Fibroblast of the aortic adventitia (primary cell): ENCODE measurements around the gene CACNG3. TPM values are rescaled to one million over a fixed set of nuclear protein-coding genes. Genes with fewer than 3 reads are reported as not detected.

Experiments
- DNase-seq: peaks from one replicate; pipeline ENCODE4 v3.0.0-alpha.2; 2010; ENCODE audit warnings: low read depth
- H3K4me3 ChIP-seq: 2 replicates; pipeline ENCODE4 v1.5.1; 2011; ENCODE audit warnings: low read depth, mild to moderate bottlenecking, control low read depth, low read length, moderate library complexity
- CTCF ChIP-seq: IDR thresholded peaks from 2 replicates; pipeline ENCODE4 v1.5.1; 2011; ENCODE audit warnings: mild to moderate bottlenecking, low read length, control low read depth, inconsistent platforms; ENCODE audit not compliant: insufficient read depth
- total RNA-seq: library from RNA; depleted of rRNA; stranded (reverse); fragments of >200 nt; gene quantifications from 2 replicates; pipeline ENCODE4 v1.2.3, GENCODE V29; 2012; ENCODE audit warnings: low replicate concordance

CACNG3 gene
- not detected in 2 replicates for total RNA-seq

GRCh38 chr16:24255456-24256371, at the start of gene CACNG3:
CACNG3 (plus strand) TSS chr16:24256335; CDS start chr16:24256755, 420 bp downstream.
- no peak for TF ChIP-seq CTCF
- no peak for DNase-seq
- H3K4me3 ChIP-seq = no peak within 1 kb of the TSS

GRCh38 chr16:24206926-24207325, 49.2 kb upstream of the CACNG3 start:
- DNase-seq = no peak
- no peak for TF ChIP-seq CTCF
- H3K4me3 ChIP-seq = no peak overlapping the region

- TF ChIP-seq CTCF = no peak
- DNase-seq = no peak
- H3K4me3 ChIP-seq = no peak overlapping the region
Measured at GRCh38 chr16:24208710-24209109, 47.4 kb upstream of the CACNG3 start.

- DNase-seq = no peak
- no peak for TF ChIP-seq CTCF
- H3K4me3 ChIP-seq = no peak overlapping the region
Measured at GRCh38 chr16:24214992-24215391, 41.1 kb upstream of the CACNG3 start.

- no peak for DNase-seq
- H3K4me3 ChIP-seq = no peak overlapping the region
- no peak for TF ChIP-seq CTCF
Measured at GRCh38 chr16:24216961-24217360, 39.2 kb upstream of the CACNG3 start.

- DNase-seq = no peak
- TF ChIP-seq CTCF = no peak
- no peak overlapping the region for H3K4me3 ChIP-seq
Measured at GRCh38 chr16:24217461-24217860, 38.7 kb upstream of the CACNG3 start.
